NCI-H82 (cell line): ENCODE data around the gene ULK4.

Experiments
- DNase-seq: peaks from one replicate; lab custom pipeline; 2025; lab: John Stamatoyannopoulos, UW

The ULK4 gene

DNA sequence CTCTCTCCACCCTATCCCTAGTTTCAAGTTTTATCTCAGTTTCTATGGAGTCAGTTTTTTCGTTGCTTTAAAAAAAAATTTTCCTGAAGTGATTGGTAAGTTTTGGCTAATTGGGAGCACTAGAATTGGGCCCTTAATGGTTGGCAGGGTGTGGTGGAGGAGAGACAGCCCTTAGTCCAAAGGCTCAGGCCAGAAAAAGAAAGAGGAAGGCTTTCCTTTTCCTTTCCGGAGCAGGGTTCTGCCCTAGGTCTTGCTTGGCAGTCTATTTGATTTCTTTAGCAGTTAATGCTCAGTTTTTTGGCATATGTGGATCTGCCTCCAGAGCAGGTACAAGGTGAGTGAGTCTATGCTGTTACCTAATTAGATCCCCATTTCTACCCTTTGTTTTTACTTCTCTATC, 739.9 kb downstream of the ULK4 start:
- DNase-seq, result no peak

DNA sequence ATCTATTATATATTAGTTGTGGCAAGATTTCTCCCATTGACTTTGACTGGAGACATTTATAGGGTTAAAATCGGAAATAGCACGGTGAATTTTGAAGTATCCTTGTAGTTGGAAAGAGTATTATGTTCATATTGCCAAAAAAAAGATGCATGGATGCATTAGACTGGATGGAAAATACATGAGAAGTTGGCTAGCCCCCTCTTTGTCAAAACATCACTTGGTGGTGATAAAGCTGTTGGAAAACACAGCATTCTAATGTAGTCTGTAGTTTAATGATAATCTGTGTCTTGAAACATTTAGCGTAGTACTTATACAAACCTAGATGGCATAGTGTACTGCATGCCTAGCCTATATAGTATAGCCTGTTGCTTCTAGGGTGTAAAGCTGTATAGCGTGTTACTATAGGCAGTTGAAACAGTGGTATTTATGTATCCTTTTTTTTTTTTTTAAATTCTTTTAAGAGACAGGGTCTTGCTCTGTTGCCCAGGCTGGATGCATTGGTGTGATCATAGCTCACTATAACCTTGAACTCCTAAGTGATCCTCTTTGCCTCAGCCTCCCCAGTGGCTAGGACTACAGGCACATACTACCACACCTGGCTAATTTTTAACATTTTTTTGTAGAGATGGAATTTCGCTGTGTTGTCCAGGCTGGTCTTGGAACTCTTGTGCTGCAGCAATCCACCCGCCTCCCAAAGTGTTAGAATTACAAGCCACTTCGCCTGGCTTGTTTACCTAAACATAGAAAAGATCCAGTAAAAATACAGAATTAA, 740.8 kb downstream of the ULK4 start:
- no peak for DNase-seq

DNA sequence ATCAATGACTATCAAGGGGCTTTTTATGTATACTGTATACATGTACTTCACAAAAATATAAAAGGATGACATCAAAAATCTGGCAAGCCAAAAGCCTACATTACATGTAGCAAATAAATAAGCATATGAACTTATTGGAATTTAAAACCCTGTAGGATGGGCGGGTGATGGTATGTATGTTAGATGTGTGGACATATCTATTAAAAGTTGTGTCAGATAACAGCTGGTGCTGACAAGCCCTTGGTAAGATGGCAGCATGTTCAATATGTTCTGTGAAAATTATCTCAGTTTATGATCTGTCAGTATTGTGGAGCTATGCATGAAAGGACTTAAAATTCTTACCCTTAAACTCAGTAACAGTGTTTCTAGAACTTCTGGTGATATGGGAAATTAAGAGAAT, 742.5 kb downstream of the ULK4 start:
- no peak for DNase-seq

DNA sequence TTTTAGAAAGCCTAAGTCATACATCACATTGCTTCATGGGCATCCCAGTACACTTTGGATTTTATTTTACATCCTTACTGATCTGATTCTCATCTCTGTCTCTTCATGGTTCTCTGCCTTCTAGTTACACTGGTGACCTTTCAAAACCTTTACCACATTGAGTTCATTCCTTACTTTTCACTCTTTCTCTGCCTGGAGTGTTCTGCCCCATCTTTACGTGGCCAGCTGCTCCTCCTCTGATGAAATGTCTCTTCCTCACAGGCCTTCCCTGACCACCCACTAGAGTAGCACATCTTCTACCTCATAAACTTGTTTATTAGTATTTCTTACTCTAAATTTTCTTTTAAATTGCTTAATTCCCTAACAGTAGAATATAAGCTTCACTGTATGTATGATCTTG, 744.9 kb downstream of the ULK4 start:
- DNase-seq, result no peak

DNA sequence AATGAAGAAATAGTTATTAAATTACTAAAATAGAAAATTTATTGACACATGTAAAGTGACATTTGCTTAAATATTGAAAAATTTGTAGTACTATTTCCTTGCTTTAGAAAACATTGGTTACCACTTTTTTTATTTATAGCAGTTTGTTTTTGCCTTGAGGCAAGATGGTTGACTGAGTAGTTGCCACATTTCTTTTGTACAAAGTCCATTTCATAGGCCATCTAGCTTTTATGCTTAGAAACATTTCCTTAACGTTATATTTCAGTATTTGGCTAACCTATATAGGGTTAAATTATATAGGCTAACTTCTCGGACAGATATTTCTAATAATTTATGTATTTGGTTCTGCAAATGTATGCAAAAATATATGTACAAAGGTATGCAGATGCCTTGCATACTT, 745.5 kb downstream of the ULK4 start:
- DNase-seq, result no peak

- no peak for DNase-seq
Observed at GRCh38 chr3:41213588-41213987, 748.3 kb downstream of the ULK4 start.

DNA sequence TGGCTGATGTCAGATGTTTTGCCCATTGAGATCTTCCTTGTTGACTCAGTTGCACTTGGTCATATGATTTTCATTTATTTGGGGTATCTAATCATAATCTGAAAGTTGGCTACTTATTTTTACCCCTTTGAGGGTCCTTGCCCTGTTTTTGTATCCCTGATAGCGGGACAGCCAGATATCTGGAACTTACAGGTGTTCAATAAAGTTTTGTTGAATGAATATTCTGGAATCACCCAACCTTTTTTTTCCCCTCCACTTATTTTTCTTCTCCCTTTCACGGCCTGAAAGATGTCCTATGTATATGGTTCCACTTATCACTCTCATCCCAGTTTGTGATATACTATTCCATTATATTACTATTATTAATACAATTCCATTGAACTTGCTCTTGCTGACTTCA, 749.8 kb downstream of the ULK4 start:
- DNase-seq, result no peak

DNA sequence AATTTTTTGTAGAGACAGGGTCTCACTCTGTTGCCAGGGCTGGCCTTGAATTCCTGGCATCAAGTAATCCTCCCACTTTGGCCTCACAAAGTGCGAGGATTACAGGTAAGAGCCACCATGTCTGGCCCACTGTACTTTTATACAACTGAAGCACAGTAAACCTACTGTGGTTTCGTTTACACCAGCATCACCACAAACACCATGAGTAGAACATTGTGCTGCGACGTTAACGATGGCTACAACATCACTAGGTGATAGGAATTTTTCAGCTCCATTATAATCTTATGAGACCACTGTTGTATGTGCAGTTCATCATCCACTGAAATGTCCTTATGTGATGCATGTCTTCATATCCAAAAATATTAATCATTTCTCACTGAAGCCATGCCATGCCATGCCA, 750.9 kb downstream of the ULK4 start:
- DNase-seq, result no peak

- DNase-seq, result no peak
Observed at GRCh38 chr3:41209646-41210045, 752.3 kb downstream of the ULK4 start.

DNA sequence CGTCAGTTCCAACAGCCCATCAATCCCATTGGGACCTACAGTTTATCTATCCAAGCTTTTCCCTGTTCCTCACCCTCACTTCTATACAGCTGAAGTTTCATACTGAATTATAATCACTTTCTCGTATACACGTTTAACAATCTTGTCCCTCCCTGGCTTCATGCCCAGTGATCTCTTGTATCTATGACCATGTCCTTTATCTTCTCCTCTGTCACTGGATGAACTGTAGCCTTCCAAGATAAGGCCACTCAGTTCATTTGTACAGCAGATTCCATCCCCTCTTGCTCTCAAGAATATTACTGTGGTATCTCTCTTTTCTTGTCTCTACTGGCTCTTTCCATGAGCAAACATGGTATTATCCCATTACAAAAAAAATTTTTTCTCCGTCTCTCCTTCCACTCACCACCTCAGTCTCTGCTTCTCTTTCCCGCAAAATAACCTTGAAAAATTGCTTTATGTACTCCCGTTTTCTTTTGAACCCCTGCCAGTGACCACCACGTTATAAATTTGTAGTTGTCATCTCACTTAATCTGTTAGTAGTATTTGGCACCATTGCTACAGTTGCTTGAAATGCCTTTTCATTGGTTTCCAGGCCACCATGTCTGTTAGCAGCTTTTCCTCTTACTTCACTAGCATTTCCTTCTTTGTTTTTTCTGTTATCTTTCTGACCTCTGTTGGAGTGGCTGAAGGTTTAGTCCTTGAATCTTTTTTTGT, 753.2 kb downstream of the ULK4 start:
- no peak for DNase-seq

- no peak for DNase-seq
Observed at GRCh38 chr3:41207355-41207754, 754.5 kb downstream of the ULK4 start.

- DNase-seq, result no peak
Observed at GRCh38 chr3:41205591-41205990, 756.3 kb downstream of the ULK4 start.

GRCh38 chr3:41204369-41204768, 757.5 kb downstream of the ULK4 start:
- no peak for DNase-seq

DNA sequence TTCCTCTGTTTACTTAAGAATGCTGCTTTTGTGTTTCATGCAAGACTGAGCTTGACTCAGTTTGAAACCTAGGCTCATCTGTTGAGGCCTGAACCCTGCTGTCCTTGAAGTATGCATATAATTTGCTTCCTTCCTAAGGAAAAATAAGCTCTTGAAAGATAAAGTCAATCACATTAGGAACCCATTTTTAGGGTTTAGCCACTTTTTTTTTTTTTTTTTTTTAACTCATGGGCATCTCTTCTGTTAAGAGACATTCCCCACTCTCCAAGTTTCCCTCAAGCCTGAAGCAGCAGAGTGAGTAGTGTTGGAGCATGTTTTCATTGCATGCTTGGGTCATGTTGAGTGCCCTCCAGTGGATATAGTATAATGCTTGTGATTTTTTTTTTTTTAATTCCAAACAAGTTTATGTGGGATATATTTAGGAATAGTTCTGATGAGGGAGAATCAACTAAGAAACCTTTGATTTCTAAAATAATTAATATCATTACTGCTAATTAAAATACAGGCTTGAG, 759.0 kb downstream of the ULK4 start:
- DNase-seq, result peak; percentile 53

- DNase-seq, result no peak
Observed at GRCh38 chr3:41202075-41202833, 759.6 kb downstream of the ULK4 start.

DNA sequence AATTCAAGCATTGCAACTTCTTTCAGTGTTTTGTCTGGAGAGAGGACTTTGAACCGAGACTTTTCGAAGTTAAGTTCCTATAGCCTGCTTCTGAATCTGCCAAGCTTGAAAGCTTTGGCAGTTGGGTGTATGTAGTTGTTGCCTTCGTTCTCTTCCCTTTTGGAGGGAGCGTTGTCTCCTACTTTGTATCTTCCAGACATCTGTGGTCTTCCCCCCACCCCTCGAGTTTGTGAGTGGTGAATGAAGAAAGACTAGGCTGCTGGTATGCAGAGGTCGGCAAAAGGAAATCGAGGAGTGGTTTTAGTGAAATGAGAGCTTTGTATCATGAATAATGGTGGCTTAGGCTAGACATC, 761.3 kb downstream of the ULK4 start:
- peak; percentile 16 for DNase-seq

- peak; percentile 30 for DNase-seq
Observed at GRCh38 chr3:41199866-41200668, 761.8 kb downstream of the ULK4 start.

- peak; percentile 88 for DNase-seq
Observed at GRCh38 chr3:41198950-41199865, 762.7 kb downstream of the ULK4 start, which contains the start of gene CTNNB1. TSS of gene CTNNB1 (plus strand) at chr3:41199505. CDS start at chr3:41224069, 24,564 bp downstream.

GRCh38 chr3:41198526-41198925, 763.4 kb downstream of the ULK4 start:
- peak; percentile 52 for DNase-seq

DNA sequence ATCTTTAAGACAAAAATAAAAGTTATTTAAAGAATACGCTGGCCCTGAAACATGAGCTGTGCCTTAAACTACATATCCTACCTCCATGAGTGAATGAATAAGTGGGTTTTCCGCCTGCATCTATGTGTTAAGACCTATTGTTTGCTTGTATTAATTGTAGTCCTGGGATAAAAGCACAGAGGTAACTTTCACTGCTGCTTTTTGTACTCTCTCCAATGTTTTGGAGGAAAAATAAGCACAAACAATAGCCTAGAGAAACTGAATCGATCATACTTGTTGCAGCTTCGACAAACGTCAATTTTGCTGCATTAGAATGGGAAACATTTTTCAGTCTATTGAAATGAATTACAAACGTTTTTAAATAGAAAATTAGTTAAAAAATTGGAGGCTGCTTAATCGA, 763.9 kb downstream of the ULK4 start:
- DNase-seq, result no peak
